Fibroblast of mammary gland (primary cell): ENCODE measurements around the gene IMMT.

Experiments
- DNase-seq: peaks from one replicate; pipeline ENCODE4 v3.0.0-alpha.2; 2010; ENCODE audit warnings: low read depth
- H3K4me3 ChIP-seq: 2 replicates; pipeline ENCODE4 v1.5.1; 2011; ENCODE audit warnings: low read depth, mild to moderate bottlenecking, low read length, moderate library complexity; ENCODE audit not compliant: control insufficient read depth
- TF ChIP-seq, protein P1 (sequence below): conservative IDR thresholded peaks from 2 replicates; pipeline ENCODE4 v1.5.1; 2011; ENCODE audit warnings: low read depth, low read length, inconsistent platforms; ENCODE audit not compliant: control insufficient read depth, insufficient read depth

The IMMT gene

DNA sequence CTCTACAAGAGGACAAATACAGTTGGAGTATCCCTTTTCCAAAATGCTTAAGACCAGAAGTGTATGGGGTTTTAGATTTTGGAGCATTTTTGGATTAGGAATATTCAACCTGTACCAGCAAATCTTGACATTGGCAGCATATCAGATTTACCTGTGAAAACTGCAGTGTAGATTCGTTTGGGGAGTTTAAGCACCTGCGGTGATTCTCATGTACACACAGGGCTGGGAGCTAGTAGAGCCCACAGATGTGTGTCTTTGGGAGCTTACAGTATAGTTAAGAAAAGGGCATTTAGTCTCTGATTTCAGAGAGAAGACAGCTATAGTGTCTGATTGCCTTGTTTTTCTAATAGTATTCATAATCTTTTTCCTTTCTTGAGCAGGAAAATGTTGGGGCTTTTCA lies 59.1 kb downstream of the IMMT start:
- no peak overlapping the region for H3K4me3 ChIP-seq
- TF ChIP-seq, protein P1, sequence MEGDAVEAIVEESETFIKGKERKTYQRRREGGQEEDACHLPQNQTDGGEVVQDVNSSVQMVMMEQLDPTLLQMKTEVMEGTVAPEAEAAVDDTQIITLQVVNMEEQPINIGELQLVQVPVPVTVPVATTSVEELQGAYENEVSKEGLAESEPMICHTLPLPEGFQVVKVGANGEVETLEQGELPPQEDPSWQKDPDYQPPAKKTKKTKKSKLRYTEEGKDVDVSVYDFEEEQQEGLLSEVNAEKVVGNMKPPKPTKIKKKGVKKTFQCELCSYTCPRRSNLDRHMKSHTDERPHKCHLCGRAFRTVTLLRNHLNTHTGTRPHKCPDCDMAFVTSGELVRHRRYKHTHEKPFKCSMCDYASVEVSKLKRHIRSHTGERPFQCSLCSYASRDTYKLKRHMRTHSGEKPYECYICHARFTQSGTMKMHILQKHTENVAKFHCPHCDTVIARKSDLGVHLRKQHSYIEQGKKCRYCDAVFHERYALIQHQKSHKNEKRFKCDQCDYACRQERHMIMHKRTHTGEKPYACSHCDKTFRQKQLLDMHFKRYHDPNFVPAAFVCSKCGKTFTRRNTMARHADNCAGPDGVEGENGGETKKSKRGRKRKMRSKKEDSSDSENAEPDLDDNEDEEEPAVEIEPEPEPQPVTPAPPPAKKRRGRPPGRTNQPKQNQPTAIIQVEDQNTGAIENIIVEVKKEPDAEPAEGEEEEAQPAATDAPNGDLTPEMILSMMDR, result no peak
- DNase-seq, result no peak

DNA sequence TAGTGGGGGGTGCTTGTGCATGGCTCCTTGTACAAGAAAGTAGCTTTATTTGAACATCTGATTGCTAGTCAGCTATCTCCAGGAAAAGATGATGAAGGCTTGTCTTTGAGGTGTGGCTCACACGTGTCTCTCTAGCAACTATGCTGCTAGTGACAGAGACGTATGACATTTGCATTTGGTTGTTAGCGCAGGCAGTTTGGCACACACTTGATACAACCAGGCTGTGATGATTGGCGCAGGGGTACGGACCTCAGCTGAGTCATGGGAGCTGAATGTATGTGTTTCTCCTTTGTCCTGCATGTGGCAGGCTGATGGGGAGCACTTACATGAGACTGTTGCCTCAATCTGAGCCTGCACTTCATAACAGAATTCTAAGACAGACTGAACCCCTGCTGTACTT lies 59.6 kb downstream of the IMMT start:
- no peak for DNase-seq
- TF ChIP-seq, protein P1, result no peak
- no peak overlapping the region for H3K4me3 ChIP-seq

DNA sequence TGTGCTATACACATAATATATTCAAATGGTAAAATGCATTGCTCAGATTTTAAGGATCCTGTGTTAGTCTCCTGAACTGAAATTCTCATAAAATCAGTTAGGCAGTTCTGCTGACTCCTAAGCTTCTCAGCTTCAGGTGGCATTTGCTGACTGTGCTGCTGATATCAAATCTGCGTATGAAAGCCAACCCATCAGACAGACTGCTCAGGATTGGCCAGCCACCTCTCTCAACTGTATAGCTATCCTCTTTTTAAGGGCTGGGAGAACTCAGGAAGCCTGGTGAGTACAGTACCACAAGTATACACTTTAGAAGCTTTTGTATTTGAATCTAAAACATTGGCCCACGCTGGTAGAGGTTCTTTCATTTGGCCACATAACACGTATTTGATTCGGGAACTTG lies 60.6 kb downstream of the IMMT start:
- H3K4me3 ChIP-seq, result no peak overlapping the region
- DNase-seq, result no peak
- TF ChIP-seq, protein P1, result no peak

DNA sequence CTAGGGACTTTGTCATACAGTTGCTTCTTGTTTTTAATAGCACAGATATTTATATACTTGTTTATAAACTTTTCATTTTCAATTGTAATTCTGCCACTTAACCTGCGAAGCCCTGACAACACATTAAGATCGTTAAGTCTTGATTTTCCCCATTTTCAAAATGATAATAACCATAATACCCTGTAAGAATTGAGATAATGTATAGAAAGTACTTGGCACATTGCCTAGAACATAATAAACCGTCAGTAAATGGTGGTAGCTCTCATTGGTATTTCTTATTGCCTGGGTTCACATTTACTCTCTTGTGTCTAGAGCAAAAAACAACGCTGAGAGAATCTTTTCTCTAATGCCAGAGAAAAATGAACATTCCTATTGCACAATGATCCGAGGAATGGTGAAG lies 70.6 kb downstream of the IMMT start:
- TF ChIP-seq, protein P1, result no peak
- no peak for DNase-seq
- no peak overlapping the region for H3K4me3 ChIP-seq

DNA sequence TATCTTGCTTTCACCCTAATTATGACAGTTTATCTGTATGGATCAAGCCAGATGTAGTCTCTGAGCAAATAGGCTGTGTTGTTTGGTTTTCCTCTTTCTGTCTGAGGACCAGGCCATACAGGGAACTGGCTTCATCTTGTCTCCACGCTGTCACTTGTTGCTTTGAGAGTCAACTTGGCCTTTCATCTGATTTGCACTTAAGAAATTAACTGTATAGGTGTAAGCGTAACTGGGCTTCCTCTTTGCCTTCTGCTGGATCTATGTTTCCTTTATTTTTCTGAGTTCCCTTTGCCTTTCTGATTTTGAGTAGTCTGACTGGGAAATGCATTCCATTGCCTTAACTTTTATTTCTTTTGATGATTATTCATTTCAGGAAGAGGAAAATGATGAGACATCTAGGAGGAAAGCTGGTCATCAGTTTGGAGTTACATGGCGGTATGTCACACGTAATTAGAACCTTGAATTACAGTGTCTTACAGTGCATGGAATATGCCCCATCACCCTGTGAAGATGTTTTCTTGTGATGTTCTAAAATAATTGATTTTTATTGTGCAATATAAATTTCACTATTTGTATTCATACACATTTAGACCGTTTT lies 71.8 kb downstream of the IMMT start:
- no peak for DNase-seq
- TF ChIP-seq, protein P1, result no peak
- no peak overlapping the region for H3K4me3 ChIP-seq

DNA sequence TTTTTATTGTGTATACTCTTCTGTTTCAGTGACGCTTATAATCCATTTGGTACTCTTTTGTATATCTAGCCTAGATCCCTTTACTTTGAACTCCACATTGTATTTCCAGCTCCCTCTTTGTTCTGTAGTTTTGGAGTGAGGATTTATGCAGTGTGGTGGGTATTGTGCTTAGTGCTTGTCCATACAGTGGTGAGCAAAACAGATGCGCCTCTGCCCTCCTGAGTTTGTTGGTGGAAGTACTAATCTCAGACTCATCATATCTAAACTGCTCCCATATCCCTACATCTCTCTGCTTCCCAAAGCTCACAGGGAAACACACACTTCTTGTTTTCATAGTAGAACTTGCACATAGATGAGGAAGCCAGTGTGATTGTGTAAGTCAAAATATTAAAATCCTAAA lies 77.1 kb downstream of the IMMT start:
- TF ChIP-seq, protein P1, result no peak
- no peak overlapping the region for H3K4me3 ChIP-seq
- no peak for DNase-seq

DNA sequence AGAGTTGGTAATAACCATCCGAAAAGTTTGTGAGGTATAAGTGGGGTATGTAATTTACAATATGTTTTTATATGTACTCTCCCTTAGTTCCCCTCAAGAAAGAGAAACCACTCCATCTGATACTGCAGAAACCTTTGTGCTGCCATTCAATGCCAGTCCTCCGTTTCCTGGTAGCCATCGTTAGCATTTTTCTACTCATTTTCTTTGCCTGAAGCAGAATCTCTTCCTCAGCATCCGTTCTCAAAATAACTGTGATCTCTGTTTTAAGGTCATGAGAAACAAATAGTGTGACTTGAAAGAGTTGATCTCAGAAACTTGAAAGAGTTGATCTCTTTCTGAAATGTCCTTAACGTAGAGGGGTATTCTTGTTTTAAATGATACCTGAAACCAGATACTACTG lies 88.2 kb downstream of the IMMT start:
- DNase-seq, result peak; percentile 3
- TF ChIP-seq, protein P1, result no peak
- H3K4me3 ChIP-seq, result peak overlapping the region; percentile 96
